ENCODE measurements around the gene BTBD2. TPM values are rescaled to one million over a fixed set of nuclear protein-coding genes. Genes with fewer than 3 reads are reported as not detected.

The BTBD2 gene
- 49.9 and 123 TPM in 2 replicates for total RNA-seq

GRCh38 chr19:2015608-2015950, at the start of gene BTBD2:
Gene BTBD2 (minus strand): TSS chr19:2015714. CDS start chr19:2015703, 11 bp downstream.

GRCh38 chr19:2050991-2051772, 35.7 kb upstream of the BTBD2 start, which contains the start of gene MKNK2:
Gene MKNK2 (minus strand): TSS chr19:2051244. CDS start chr19:2050851, 393 bp downstream.

DNA sequence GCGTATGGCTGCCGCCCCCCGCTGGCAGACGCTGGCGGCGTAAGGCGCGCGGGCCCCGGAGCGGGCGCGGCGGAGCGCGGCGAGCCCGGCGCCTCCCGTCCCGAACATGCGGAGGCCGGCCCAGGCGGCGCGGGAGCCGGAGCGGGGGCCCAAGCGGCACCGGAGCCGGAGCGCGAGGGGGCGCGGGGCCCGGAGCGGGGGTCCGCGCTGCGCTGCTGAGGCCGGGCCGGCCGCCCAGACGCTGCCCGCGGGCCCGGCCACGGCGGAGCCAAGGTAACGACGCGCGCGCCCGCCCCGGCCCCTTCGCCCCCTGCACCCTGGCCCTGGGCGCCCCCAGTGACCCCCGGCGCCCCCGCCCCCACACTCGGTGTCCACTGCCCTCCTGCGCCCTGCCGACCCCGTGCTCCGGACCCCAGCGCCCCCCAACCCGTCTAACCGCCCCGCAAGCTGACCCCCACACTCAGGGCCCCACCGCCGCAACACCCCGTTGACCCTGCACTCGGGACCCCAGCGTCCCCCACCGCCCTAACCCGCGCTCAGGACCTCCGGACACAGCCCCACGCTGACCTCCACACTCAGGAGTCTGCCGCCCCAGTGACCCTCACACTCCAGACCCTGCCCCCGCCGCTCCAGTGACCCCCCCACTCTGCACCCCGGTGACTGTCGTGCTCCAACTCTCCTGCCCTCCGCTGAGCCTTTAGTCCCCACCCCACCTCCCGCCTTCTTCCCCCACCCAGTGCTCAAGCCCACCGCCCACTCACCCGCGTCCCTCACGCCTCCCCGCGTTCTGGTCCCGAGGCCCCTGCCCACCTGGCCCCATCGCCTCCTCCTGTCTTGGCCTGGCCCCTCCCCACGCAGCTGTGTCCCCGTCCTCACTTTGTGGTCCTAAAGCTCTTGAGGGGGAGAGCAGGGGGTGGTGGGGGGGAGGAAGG, 74.1 kb downstream of the BTBD2 start, which contains the start of gene CSNK1G2:
CSNK1G2 (plus strand) TSS at position 27 of the 932 bp plus-strand sequence. CDS start 28,601 bp downstream, outside the sequence.

Other genes with a start within 250 kb of the BTBD2 start
- gene ATP8B3, start 203.4 kb downstream of the BTBD2 start, total RNA-seq: 0.89 and 4.8 TPM in 2 replicates
- 5.3 and 17.4 TPM in 2 replicates for gene REXO1, start 167.2 kb downstream of the BTBD2 start, total RNA-seq
- 5.0 and 14.7 TPM in 2 replicates for gene KLF16, start 152.1 kb downstream of the BTBD2 start, total RNA-seq
- 53.4 and 60.9 TPM in 2 replicates for gene ABHD17A, start 130.2 kb downstream of the BTBD2 start, total RNA-seq
- gene ADAT3, start 110.3 kb downstream of the BTBD2 start, total RNA-seq: 1.5 and 3.2 TPM in 2 replicates
- 42.2 and 73.5 TPM in 2 replicates for gene SCAMP4, start 110.3 kb downstream of the BTBD2 start, total RNA-seq
- 57.9 and 83.8 TPM in 2 replicates for gene CSNK1G2, start 74.5 kb downstream of the BTBD2 start, total RNA-seq
- gene MKNK2, start 35.5 kb upstream of the BTBD2 start, total RNA-seq: 49.0 and 102 TPM in 2 replicates
- gene MOB3A, start 80.6 kb upstream of the BTBD2 start, total RNA-seq: 14.0 and 36.9 TPM in 2 replicates
- gene IZUMO4, start 81.2 kb upstream of the BTBD2 start, total RNA-seq: 0.89 and 1.5 TPM in 2 replicates
- 106 and 185 TPM in 2 replicates for gene AP3D1, start 135.9 kb upstream of the BTBD2 start, total RNA-seq
- 3.9 and 10.5 TPM in 2 replicates for gene DOT1L, start 148.2 kb upstream of the BTBD2 start, total RNA-seq
- 44.4 and 46.3 TPM in 2 replicates for gene PLEKHJ1, start 220.6 kb upstream of the BTBD2 start, total RNA-seq
- 22.9 and 39.8 TPM in 2 replicates for gene SF3A2, start 221.1 kb upstream of the BTBD2 start, total RNA-seq
- gene AMH, start 233.6 kb upstream of the BTBD2 start, total RNA-seq: 0.59 and 1.1 TPM in 2 replicates
- 0.14 and 0.30 TPM in 2 replicates for gene JSRP1, start 240.7 kb upstream of the BTBD2 start, total RNA-seq

All from smooth muscle cell of the umbilical artery (primary cell).